Right hindlimb (tissue), 1 donor: ENCODE measurements around the gene MBOAT2.

Source experiments
- DNase-seq: peaks from one replicate; pipeline ENCODE4 v3.0.0-alpha.2; 2018

MBOAT2 gene

GRCh38 chr2:8851811-8852560 lies 151.5 kb downstream of the MBOAT2 start:
- DNase-seq, result peak; percentile 41

DNA sequence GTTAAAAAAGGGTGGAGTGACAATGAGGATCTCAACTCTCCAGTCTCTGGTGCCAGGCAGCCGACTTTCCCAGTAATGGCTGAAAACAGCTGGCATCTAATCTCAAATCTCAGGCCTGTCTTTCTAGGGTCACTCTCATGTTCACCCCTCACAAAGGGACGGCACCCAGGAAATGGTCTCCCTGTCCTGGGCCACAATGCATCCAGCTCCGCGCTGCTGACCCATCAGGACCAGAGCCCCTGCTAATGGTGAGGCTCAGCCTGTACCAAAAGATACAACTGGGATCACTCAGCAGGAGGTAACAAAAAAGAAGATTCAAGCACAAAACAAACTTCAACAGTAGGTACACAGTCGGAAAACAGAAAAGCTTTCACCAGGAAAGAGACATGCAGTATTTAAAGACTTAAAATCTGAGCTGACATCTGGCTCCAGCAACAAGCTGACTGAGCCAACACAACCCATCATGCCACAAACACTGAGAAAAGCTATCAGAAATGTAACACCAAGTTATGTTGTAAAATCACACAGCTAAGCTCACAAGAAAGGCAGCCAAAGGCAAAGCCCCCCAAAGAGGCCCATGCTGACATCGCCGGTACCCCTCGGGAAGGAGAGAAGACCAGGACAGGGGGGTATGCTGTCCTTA lies 152.5 kb downstream of the MBOAT2 start:
- peak; percentile 28 for DNase-seq

GRCh38 chr2:8849327-8849726 lies 154.2 kb downstream of the MBOAT2 start:
- no peak for DNase-seq

GRCh38 chr2:8848328-8849100 lies 155.0 kb downstream of the MBOAT2 start:
- no peak for DNase-seq

GRCh38 chr2:8847400-8847799 lies 156.1 kb downstream of the MBOAT2 start:
- DNase-seq, result no peak

DNA sequence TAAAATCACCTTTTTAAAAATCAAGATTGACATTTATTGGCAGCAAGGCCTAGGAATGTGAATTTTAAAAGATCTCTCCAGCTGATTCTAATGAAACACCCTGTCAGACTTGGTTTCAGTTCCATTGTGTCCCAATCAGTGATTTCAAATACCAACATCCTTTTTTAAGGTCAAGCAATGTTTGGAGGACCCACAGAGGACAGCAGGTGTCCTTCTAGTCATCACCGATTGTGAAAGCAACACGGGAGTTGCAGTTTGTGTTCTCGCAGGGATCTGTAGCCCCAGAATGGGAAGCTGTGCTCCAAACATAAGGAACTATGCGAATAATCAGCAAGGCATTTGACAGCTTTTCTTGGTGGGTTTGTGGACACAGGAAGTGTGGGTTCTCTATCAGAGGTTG lies 161.6 kb downstream of the MBOAT2 start:
- DNase-seq, result no peak

- no peak for DNase-seq
These were observed 162.9 kb downstream of the MBOAT2 start for GRCh38 chr2:8840475-8841091.

- DNase-seq, result no peak
These were observed 164.1 kb downstream of the MBOAT2 start for GRCh38 chr2:8839189-8839965.

DNA sequence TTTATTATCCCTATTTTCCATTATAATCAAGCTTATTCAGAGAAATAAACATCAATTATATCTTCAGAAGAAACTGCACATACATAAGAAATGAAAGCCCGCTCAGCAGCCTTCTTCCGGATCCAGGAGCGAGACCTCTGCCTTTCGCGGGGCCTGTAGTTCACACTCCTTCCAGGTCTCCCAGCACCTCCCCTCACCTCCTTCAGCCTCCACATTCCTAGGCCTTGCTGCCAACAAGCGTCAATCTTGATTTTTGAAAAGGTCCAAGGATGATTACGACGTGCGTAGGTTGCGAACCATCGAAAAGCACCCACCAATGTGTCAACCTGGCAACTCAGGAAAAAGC lies 165.7 kb downstream of the MBOAT2 start:
- peak; percentile 28 for DNase-seq

DNA sequence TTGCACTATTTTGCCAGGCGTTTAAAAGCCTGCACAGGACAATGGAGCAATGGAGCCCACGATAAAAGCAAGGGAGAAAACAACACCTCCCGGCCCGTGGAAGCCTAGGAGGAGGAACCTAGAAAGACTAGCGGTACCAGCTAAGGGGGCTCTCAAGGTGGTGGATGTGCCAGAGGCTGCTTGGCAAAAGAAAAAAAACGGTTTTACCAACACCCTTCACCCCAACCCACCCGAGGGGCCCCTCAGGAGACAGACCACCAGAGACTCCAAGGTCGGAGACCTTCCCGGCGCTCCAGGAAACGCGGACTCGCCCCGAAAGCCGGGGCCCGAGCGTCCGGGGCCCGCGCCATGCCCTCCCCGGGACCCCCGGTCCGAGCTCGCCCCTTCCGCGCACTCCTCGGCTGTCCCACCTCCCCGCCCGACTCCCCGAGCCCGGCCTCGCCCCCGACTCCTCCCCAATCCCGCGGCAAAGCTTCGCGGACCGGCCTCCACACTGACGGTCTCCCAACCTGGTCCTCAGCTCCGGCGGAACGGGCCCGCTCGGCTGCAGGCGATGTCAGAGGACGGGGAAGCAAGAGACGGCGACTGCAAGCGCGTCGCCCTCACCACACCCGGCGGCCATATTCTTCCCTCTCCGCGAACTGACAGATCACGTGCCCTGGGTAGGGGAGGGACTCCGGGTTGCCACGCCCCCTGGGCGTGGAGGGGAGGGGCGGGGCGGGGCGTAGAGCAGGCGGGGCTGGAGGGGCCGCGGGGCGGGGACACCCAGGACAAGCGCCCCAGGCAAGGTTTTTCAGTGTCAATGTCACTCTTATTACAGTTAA lies 166.3 kb downstream of the MBOAT2 start, which contains the start of gene KIDINS220:
Gene KIDINS220, minus strand, starts transcription at position 643 of the 824 bp plus-strand sequence. CDS start 10,520 bp downstream, outside the sequence.
- peak; percentile 94 for DNase-seq

DNA sequence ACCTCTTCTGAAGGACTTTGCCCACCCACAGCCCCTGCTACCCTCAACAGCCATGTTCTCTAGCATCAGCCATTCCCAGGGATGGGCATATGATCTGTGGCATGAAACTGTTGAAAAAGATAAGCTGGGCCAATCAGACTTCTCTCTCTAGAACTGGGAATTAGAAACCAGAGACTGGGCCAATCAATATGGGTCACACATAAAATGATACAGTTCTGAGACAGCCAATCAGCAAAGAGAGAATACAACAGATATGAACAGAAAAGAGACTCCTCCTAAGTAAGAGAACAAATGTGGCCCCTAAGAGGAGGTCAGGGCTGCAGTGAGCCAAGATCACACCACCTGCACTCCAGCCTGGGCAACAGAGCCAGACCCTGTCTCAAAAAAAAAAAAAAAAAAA lies 168.2 kb downstream of the MBOAT2 start:
- DNase-seq, result no peak

DNA sequence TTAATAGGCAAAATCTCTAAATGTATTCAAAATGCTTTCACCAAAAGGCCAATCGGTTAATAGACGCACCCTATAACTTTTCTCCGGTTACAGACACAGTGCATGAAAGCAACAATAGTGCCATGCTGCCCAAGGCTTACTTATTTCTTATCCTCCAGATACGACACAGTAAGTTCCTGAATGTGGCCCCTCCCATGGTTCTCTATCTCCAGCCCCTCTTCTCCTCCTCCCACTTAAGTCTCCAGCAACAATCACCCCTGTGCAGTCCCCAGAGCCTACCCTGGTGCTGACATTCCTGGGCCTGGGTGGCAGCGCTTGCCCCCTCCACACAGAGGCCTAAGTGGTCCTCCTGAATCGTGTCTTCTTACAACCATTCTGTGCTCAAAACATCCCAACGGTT lies 169.6 kb downstream of the MBOAT2 start:
- no peak for DNase-seq

DNA sequence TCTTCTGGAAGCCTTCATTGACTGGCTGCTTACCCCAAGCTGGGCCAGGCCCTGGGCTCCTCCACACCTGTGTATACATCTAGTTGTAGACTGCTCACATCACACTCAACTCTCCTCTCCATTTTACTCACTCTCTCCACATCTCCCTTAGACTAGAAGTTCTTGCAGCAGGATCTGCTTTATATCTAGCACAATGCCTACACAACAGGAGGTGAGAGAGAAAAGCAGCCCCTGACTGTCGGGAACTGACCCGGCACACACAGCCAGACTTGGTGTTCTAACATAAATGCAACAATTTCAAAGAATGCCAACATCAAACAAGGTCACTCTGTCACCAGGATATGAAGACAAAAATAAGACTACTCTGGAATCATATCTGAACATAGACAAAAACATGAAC lies 172.0 kb downstream of the MBOAT2 start:
- no peak for DNase-seq

DNA sequence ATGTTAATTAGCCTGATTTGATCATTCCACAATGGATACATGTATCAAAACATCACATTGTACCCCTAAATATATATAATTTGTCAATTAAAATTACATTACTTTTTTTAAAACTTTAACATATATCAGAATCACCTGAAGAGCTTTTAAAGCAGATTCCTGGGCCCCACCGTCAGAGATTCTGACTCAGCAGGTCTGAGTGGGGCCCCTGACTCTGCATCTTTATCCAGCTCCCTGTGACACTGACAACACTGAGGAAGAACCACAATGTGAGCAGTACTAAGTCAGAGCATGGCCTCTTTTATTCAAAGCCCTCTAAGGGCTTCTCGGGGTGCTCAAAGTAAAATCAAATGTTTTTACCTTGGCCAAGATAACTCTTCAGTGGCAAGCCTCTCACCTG lies 175.8 kb downstream of the MBOAT2 start:
- no peak for DNase-seq

GRCh38 chr2:8822218-8822617 lies 181.3 kb downstream of the MBOAT2 start:
- no peak for DNase-seq

DNA sequence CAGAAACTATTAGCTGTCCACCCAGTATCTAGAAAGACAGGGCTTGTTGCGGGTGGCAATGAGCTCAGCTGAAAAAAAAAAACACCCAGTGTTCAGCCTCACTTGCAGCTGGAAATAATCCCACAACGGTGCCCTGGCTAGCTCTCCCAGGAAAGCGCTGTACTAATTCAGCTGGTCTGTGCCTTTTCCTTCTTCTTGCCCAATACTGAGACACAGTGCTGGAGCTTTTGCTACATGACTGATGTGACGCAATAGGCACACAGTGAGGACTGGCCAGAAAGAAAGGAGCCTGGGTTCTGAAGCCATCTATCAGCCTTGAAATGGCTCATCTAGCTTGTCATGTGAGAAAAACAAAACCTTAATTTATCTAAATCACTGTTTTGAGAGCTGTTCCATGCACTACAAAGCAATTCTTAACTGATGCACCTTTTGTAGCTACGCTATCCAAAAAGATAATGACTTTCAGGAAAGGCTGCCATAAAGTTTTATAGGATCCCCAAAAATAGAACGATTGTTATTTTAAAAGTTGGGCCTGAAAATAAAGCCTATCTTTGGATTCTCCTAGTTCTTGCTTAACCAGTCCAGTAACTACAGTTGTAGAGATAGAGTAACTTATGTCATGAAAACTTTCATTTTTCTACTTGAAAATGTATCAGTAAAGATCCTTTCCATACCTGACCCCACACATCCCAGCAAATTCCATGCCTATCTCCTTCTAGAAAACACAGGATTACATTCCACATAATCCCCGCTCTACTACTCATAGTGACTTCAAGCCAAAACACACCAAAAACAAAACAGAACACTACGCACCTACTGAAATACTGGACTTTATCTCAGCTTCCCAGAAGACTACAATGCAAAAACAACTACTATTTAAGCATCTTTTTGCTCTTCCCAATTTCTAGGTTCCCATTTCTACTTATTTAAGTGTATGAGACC lies 181.9 kb downstream of the MBOAT2 start:
- DNase-seq, result no peak

DNA sequence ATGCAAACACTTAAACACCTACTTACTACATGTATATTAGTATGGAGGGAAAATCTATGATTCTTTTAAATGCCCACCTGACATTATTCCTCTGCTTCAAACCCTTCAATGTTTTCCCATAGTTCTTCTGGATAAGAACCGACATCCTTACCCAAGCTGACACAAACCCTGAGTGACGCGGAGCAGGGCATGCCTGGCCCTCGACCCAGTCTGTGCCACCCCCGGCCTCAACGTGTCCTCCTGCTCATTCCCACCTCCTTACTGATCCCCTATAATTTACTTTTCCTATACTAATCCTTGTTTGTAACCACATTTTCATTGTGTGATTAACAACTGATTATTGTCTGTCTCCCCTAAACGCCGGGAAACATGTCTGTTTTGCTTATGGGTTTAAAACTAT lies 183.5 kb downstream of the MBOAT2 start:
- DNase-seq, result no peak

- no peak for DNase-seq
These were observed 184.3 kb downstream of the MBOAT2 start for GRCh38 chr2:8819194-8819593.

- no peak for DNase-seq
These were observed 186.3 kb downstream of the MBOAT2 start for GRCh38 chr2:8817221-8817620.
